MM.1S (cell line): Measurements from ENCODE around the gene ADAM19.

ENCODE experiments used
- DNase-seq: peaks from one replicate; pipeline ENCODE4 v3.0.0-alpha.2; 2015
- H2AFZ ChIP-seq: fragments of 300-600 bp; sonication (generic); 2 replicates; pipeline ENCODE4 v1.6.0; 2016; ENCODE audit warnings: antibody characterized with exemption, low read length
- H3F3A ChIP-seq: fragments of 300-600 bp; sonication (generic); 2 replicates; pipeline ENCODE4 v1.6.1; 2016; ENCODE audit warnings: mild to moderate bottlenecking, antibody characterized with exemption, low read length, moderate library complexity, mixed read lengths; ENCODE audit not compliant: insufficient read depth
- H3K27ac ChIP-seq: fragments of 300-600 bp; sonication (generic); 2 replicates; pipeline ENCODE4 v1.5.1; 2016; ENCODE audit warnings: mild to moderate bottlenecking, low read length
- H3K27me3 ChIP-seq: fragments of 300-600 bp; sonication (generic); replicated peaks from 2 replicates; pipeline ENCODE4 v1.6.0; 2016; ENCODE audit warnings: low read length; ENCODE audit not compliant: insufficient read depth
- H3K36me3 ChIP-seq: fragments of 300-600 bp; sonication (generic); replicated peaks from 2 replicates; pipeline ENCODE4 v1.6.1; 2016; ENCODE audit warnings: mild to moderate bottlenecking, low read length, mixed read lengths; ENCODE audit not compliant: insufficient read depth
- H3K4me1 ChIP-seq: fragments of 300-600 bp; sonication (generic); 2 replicates; pipeline ENCODE4 v1.6.1; 2016; ENCODE audit warnings: low read length, mixed read lengths
- H3K4me2 ChIP-seq: fragments of 300-600 bp; sonication (generic); 2 replicates; pipeline ENCODE4 v1.6.0; 2016; ENCODE audit warnings: low read depth, low read length
- H3K4me3 ChIP-seq: fragments of 300-600 bp; sonication (generic); 2 replicates; pipeline ENCODE4 v1.5.1; 2016; ENCODE audit warnings: low read length, mixed read lengths
- H3K79me2 ChIP-seq: fragments of 300-600 bp; sonication (generic); 2 replicates; pipeline ENCODE4 v1.6.1; 2016; ENCODE audit warnings: mixed run types, low read length, mixed read lengths
- H3K9ac ChIP-seq: fragments of 300-600 bp; sonication (generic); 2 replicates; pipeline ENCODE4 v1.6.1; 2016; ENCODE audit warnings: low read length, mixed read lengths
- H3K9me2 ChIP-seq: fragments of 300-600 bp; sonication (generic); replicated peaks from 2 replicates; pipeline ENCODE4 v1.6.1; 2016; ENCODE audit warnings: mild to moderate bottlenecking, low read length, mixed read lengths; ENCODE audit not compliant: insufficient read depth
- H3K9me3 ChIP-seq: fragments of 300-600 bp; sonication (generic); replicated peaks from 2 replicates; pipeline ENCODE4 v1.6.1; 2016; ENCODE audit warnings: mild to moderate bottlenecking, low read length, mixed read lengths; ENCODE audit not compliant: insufficient read depth
- H4K20me1 ChIP-seq: fragments of 300-600 bp; sonication (generic); 2 replicates; pipeline ENCODE4 v1.6.1; 2016; ENCODE audit warnings: mild to moderate bottlenecking, low read length, moderate library complexity, mixed read lengths; ENCODE audit not compliant: insufficient read depth
- EZH2 ChIP-seq: fragments of 300-600 bp; sonication (generic); optimal IDR thresholded peaks from 2 replicates; pipeline ENCODE3; 2017; ENCODE audit warnings: low read depth, mild to moderate bottlenecking, antibody characterized with exemption, low read length, mixed read lengths
- EZH2phosphoT487 ChIP-seq: fragments of 300-600 bp; sonication (generic); IDR thresholded peaks from 2 replicates; pipeline ENCODE4 v1.6.1; 2018; ENCODE audit warnings: antibody characterized with exemption, low read length
- TF ChIP-seq, protein P1 (sequence below): fragments of 300-600 bp; sonication (generic); IDR thresholded peaks from 2 replicates; pipeline ENCODE4 v1.5.1; 2016; ENCODE audit warnings: antibody characterized with exemption, low read length, mixed read lengths

The ADAM19 gene

GRCh38 chr5:157602505-157602904 lies 26.9 kb upstream of the ADAM19 start:
- Histone ChIP-seq H3K79me2 (no peaks in the 10 kb centered on the region), H3K9me3 (no peaks in the 10 kb centered on the region), H3K4me3 (no peak overlapping the region), H3K4me2 (no peak overlapping the region), H3K4me1 (peaks cover 24% of the 10 kb centered on the region), H4K20me1 (no peaks in the 10 kb centered on the region), H3K9me2 (no peaks in the 10 kb centered on the region), H3K27ac (no peak overlapping the region), H3F3A (peaks cover 22% of the 10 kb centered on the region), H3K9ac (no peak overlapping the region), H3K36me3 (no peaks in the 10 kb centered on the region), H2AFZ (no peak overlapping the region), H3K27me3 (no peaks in the 10 kb centered on the region)
- no peak for DNase-seq
- TF ChIP-seq EZH2phosphoT487 = no peak
- TF ChIP-seq, protein P1, sequence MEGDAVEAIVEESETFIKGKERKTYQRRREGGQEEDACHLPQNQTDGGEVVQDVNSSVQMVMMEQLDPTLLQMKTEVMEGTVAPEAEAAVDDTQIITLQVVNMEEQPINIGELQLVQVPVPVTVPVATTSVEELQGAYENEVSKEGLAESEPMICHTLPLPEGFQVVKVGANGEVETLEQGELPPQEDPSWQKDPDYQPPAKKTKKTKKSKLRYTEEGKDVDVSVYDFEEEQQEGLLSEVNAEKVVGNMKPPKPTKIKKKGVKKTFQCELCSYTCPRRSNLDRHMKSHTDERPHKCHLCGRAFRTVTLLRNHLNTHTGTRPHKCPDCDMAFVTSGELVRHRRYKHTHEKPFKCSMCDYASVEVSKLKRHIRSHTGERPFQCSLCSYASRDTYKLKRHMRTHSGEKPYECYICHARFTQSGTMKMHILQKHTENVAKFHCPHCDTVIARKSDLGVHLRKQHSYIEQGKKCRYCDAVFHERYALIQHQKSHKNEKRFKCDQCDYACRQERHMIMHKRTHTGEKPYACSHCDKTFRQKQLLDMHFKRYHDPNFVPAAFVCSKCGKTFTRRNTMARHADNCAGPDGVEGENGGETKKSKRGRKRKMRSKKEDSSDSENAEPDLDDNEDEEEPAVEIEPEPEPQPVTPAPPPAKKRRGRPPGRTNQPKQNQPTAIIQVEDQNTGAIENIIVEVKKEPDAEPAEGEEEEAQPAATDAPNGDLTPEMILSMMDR = no peak
- TF ChIP-seq EZH2 = no peak

DNA sequence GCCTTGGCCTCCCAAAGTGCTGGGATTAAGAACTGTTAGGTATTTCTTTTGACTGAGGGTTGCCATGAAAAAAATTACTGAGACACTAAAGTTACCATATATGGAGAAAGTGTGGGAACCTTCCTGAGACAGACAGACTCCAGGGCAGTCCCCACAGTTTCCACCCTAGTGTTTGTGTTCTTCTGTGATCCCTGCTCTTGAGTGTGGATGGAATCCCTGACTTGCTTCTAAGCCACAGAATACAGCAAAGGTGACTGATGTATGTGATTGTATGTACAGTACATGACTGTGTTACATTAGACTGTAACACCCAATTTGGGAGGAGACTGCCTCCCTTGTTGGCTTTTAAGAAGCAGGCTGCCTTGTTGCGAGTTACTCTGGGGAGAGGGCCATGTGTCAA lies 24.7 kb upstream of the ADAM19 start:
- Histone ChIP-seq H3K36me3 (no peaks in the 10 kb centered on the region), H3K27me3 (no peaks in the 10 kb centered on the region), H3K9me2 (no peaks in the 10 kb centered on the region), H3K4me1 (peaks cover 37% of the 10 kb centered on the region), H3K9ac (no peak overlapping the region), H3K4me3 (no peak overlapping the region), H2AFZ (no peak overlapping the region), H3K4me2 (no peak overlapping the region), H3K27ac (no peak overlapping the region), H3K9me3 (no peaks in the 10 kb centered on the region), H4K20me1 (no peaks in the 10 kb centered on the region), H3K79me2 (no peaks in the 10 kb centered on the region), H3F3A (peaks cover 30% of the 10 kb centered on the region)
- TF ChIP-seq EZH2 = no peak
- no peak for TF ChIP-seq EZH2phosphoT487
- TF ChIP-seq, protein P1 = no peak
- no peak for DNase-seq

DNA sequence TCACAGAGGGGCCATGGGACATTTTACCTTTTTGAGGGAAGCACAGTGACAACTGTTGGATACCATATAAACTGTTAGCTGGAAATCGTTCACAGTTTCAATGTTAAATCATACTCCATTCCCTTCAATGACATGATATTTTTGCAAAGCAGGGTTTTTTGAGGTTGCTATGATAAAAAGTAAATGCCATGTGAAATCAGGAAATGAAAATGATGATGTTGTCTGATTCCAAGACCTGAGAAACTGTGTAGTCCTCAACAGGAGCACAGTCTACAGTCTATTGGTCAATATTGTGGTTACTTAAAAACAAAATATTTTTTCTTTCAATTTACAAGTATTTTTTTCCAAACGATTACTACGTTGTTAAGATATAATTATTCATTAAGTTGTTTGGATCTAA lies 24.0 kb upstream of the ADAM19 start:
- no peak overlapping the region for H3K4me2 ChIP-seq
- TF ChIP-seq EZH2phosphoT487 (no peak), EZH2 (no peak)
- TF ChIP-seq, protein P1 = no peak
- no peaks in the 10 kb centered on the region for H3K79me2 ChIP-seq
- no peak overlapping the region for H3K9ac ChIP-seq
- H3K27ac ChIP-seq = no peak overlapping the region
- no peak overlapping the region for H3K4me3 ChIP-seq
- no peaks in the 10 kb centered on the region for H3K27me3 ChIP-seq
- H4K20me1 ChIP-seq = no peaks in the 10 kb centered on the region
- H3K9me3 ChIP-seq = no peaks in the 10 kb centered on the region
- H3K36me3 ChIP-seq = no peaks in the 10 kb centered on the region
- peaks cover 30% of the 10 kb centered on the region for H3F3A ChIP-seq
- no peaks in the 10 kb centered on the region for H3K9me2 ChIP-seq
- no peak for DNase-seq
- H2AFZ ChIP-seq = no peak overlapping the region
- peaks cover 37% of the 10 kb centered on the region for H3K4me1 ChIP-seq
